NB4 (cell line): ENCODE results near the gene RYR3.

Source experiments
- CTCF ChIP-seq: IDR thresholded peaks from one replicate; pipeline ENCODE4 v1.5.1; 2012; ENCODE audit warnings: low read depth, low read length
- TF ChIP-seq, protein P1 (sequence below): IDR thresholded peaks from 2 replicates; pipeline ENCODE4 v1.6.1; 2011; ENCODE audit warnings: low read depth, low read length

DNA sequence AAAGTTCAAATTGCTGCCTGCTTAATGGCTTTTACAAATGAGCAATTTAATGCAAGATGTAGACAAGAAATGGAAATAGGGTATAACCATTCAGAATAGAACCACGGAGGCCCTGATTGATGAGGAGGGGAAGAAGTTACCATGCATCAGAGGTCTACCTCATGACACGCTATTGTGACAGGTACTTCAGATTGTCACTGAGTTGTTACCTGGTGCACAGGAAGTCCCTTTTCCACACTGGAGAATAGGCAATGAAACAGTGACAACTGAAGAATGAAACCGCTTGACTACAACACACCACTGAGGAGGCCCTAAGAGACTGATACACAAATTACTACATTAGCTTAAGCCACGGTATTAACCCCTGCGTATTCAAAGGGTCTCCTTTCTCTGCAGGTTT, 251.2 kb downstream of the RYR3 start:
- TF ChIP-seq, protein P1, sequence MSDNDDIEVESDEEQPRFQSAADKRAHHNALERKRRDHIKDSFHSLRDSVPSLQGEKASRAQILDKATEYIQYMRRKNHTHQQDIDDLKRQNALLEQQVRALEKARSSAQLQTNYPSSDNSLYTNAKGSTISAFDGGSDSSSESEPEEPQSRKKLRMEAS: no peak
- TF ChIP-seq CTCF: no peak
